Activated CD4-positive, alpha-beta T cell treated with anti-CD3 and anti-CD28 coated beads, Interleukin-2, amount 50 U/mL, for 1 hour (primary cell): Measurements from ENCODE around the gene LPIN2.

Experiments used
- DNase-seq: peaks from one replicate; pipeline ENCODE4 v3.0.0-alpha.2; 2020

LPIN2 gene

DNA sequence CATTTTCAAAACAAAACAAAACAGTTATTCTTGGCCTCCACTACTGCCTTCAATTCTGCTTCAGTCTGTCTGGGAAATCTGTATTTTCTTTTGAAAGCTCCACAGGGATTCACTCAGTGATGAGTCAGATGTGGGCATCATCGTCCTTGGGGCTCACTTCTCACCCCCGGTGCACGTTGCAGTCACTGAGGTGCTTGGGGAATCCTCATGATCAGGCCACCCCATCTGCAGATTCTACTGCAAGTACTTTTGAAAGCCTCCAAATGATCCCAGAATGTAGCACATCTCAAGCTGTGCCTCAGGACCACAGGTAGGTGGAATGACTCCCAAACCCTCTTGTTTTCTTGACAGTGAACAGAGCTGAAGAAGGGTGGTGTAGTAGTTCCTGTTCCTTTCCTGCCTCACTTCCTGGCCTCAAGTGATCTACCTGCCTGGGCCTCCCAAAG lies 34.3 kb downstream of the LPIN2 start:
- DNase-seq = no peak

DNA sequence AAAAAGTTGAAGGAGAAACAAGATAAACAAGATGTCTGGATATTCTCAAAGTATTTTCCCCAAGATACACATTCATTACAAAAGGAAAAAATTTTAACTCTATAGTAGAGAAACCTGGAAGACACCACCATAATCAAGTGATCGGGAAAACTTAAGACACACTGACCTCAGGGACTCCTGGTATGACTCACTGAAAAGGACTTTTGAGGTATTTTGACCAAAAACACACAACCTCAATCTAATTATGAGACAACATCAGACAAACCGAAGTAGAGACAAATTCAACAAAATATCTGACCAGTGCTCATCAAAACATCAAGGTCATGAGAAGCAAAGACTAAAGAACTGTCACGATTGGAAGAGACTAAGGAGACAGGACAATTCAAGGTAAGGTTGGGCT lies 34.7 kb downstream of the LPIN2 start:
- DNase-seq = no peak

DNA sequence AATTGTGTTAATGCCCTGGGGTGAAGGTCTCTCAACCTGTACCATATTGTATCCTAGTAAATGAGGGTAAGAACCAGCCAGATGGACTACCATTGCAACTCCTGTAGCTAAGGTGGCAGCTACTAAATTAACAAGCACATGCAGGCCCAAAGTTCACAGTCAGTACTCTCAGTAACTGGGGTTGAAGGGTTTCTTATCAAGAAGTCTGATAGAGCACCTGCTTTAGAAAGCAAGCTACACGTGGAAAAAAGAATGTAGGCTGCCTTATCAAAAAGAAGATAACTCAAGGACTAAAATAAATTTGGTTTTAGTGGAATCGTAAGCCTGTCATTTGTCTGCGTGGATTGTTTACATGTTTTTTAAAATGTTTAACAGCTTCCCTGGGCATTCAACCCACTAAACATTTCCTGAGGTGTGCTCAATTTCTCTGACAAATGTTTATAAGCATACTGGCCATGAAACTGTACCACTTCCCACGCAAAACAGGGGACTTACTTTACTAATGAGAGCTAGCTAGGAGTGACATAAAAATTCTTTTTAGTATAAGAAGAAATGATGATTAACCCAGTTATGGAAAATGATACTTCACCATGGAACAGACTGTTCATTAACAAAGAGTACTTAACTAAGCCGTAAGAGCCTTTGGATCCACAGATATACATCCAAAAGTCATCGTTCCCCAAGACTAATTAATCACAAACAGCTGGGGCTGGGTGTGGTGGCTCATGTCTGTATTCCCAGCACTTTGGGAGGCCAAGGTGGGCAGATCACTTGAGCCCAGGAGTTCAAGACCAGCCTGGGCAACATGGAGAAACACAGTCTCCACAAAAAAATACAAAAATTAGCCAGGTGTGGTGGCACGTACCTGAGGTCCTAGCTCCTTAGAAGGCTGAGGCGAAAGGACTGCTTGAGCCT lies 36.5 kb downstream of the LPIN2 start:
- DNase-seq = no peak

DNA sequence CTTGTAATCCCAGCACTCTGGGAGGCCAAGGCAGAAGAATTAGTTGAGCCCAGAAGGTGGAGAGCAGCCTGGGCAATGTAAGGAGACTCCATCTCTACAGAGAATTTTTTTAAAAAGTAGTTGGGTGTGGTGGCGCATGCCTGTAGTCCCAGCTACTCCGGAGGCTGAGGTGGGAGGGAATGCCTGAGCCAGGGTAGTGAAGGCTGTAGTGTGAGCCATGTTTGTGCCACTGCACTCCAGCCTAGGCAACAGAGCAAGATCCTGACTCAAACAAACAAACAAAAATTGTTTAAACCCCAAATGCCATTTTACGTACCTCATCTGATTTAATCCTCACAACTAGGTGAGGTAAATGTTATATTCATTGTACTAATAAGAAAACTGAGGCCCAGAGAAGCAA lies 38.2 kb downstream of the LPIN2 start:
- no peak for DNase-seq

DNA sequence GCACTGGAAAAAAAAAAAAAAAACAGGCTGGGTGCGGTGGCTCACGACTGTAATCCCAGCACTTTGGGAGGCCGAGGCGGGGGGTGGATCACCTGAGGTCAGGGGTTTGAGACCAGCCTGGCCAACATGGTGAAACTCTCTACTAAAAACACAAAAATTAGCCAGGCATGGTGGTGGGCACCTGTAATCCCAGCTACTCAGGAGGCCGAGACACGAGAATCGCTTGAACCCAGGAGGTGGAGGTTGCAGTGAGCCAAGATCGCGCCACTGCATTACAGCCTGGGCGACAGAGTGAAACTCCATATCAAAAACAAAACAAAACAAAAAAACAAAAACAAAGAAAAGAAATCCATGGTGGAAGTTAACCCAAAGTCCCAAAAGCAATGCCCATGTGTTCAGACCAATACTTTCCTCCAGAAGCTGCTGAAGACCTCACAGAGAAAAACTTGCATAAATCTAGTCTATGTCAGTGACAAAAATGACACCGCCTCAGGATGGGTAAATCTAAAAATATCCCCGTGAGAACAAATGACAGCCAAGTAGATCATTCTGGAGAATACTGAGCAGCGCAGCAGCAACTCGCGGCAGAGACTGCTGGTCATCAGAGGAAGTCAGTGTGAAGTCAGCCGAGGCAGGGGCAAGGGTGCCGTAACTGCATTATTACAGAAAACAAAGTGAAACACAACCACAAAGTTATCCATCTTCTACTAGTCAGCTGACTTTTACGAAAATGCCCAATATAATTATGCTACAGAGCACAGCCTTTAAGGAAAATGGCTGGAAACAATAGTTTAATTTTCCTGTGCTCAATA lies 41.0 kb downstream of the LPIN2 start:
- peak; percentile 57 for DNase-seq

DNA sequence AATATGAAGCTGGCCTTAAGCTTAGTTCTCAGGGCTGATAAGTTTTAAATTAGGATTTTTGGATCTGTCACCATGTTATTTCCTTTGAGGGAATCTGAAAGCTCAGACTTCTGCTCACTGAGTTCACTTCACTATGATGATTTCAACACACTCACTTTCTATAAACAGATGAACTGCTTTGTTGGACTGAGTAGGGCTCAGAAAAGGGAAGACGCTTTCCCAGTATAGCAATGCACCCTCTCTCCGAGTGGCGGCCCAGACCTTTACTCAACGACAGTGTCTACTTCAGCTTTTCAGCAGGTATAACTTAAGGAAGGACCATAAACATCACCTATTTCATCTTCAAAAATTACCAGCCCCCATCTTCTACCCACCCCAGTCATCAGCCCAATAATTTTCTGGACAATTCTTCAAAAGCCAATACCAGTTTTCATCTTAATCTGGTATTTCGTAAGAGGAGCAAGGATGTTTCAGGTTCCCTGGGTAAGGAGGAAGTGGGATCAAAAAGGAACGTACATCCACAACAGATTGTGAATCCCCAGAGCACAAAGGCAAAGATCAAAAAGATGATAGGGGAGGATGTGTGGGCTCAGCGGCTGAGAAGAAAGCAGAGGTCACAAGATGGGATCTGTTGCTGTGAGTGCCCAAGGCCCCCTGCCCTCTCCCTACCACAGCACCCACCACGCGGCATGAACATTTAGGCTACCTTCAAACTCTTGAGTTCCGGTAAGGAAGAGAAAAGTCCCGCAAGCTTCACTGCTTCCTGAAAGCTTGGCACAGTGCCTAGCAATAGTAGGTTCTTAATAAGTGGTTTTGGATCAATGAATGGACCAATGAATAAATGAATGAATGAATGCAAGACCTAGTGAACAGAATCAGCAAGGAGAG lies 41.9 kb downstream of the LPIN2 start:
- peak; percentile 45 for DNase-seq

DNA sequence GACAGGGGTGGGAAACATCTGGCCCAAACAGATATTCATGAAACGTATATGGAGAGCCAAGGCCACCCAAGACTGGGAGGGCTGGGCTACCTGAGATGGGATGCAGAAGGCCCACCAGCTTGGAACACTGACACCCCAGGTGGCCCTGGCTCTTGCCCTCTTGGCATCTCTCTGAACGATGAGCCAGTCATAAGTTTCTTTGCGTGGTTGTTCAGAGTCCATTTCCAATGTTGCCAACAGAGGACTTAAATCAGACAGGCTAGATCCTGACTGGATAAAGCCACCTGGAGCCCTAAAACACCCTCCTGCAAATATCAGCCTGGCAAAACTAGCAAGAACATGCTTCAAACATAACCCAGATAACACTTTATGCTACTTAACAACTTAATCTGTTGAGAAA lies 42.6 kb downstream of the LPIN2 start:
- DNase-seq = no peak

DNA sequence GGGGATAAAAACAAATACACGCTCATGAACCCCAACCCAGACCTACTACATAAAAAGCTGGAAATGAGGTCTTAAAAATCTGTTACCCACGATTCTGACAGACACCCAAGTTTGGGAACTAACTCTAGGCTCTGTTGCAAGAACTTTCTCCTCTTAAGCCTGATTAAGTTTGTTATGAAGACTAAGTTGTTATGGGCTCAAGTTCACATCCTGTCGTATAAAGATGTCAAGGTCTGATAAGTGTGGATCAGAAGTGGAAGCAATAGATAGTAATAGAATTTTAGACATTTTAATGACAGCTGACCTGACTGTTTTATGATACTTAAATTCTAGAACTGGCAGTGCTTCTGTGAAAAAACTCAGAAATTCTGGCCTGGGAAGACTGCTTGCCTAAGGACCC lies 43.2 kb downstream of the LPIN2 start:
- DNase-seq = no peak

DNA sequence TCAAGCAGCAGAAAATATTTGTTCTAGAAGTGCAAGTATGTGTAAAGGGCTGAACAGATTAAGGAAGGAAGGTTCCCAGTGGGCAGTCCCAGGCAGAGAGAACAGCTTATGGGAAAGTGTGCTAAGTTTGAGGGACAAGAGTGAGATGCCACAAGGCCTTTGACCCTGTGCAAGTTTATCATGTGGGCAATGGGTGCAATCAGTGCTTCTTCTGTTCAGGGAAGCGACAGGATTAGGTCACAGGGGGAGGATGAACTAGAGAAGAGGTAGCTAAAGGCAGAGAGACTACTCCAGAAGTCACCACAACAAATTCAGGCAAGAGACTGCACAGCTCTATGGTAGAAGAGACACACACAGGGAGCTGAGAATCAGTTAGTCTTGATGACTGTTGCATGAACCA lies 44.3 kb downstream of the LPIN2 start:
- no peak for DNase-seq

DNA sequence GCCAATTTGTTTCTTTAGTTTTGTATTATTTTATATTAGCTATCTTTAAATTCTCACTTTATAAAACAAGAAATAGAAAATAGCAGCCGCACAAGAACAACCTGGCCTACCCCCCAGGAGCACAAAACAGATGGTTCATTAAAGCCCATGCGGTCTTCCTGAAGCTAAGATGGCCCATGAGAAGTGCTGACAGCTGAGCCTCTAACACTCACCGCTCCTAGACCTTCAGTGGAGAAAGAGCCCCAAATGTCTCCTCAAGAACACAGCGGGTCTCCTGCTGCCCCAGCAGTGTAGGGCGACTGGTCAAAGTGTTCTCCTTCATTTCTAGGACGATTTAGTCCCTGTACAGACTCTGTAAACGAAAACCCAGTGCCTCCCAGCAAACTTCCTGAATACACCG lies 45.1 kb downstream of the LPIN2 start:
- no peak for DNase-seq

DNA sequence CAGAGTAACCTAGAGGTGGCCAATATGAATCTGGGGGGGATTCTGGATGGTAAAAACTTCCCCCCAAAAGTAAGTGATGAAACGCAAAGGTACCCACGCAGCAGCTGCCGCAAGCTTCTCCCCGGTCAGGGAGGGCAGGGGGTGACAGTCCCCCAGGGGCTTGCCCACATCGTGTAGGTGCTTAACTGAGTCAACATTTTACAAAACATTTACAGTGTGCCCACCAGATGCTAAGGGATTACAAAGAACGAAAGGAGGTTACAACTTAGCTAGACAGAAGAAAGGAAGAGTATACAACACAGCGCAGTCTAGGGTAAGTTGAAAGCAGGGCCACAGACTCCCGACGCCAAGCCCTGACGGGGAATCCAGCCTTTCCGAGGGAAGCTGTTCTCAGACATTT lies 45.6 kb downstream of the LPIN2 start:
- no peak for DNase-seq

DNA sequence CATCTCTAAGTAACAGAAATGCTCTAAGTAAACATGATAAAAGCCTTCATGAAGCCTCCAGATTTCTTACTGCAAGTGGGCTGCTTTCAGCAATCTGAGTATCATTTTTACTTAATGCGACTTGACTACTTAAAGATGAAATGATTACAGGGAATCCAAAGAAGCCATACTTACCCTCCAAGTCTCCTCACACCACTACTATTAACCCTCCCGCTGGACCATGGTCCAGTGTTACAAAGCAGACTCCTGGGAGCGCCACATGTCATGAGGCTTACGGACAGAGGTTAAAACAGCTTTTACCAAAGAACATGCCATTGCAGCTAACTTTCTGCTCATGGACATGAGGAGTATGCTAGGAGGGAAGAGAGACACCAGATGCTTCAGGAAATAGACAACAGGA lies 46.4 kb downstream of the LPIN2 start:
- DNase-seq = no peak

DNA sequence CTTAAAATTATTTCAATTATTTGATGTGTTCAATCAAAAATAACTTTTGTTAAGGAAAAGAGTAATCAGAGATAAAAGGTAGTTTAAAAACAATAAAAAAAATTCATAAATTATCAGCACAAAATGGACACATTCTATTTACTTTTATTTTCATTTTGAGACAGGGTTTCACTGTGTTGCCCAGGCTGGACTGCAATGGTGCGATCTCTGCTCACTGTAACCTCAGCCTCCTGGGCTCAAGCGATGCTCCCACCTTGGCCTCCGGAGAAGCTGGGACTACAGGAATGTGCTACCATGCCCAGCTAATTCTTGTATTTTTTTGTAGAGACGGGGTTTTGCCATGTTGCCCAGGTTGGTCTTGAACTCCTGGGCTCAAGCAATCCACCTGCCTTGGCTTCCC lies 47.1 kb downstream of the LPIN2 start:
- DNase-seq = no peak

DNA sequence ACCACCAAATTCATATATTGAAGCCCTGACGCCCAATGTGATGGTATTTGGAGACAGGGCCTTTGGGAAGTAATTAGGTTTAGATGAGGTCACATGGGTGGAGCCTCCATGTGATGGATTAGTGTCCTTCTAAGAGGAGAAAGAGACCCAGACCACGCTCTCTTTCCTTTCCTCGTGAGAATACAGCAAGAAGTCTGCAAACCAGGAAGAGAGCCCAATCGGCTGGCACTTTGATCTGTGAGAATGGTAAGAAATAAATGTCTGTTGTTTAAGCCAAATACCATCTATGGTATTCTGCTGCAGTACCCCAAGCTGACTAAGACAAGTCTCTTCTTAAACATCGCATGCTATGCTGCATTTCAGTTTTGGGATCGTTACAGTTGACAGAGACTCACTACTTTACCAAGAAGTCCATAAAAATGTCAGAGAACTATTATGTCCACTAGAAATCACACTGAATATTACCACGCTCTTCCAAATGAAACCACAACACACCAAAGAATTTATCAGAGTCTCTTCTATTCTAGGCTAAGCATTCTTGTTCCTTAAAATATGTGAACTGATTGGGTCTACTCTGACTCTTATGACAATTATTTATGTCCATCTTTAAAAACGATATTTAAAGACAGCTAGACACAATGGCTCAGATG lies 48.5 kb downstream of the LPIN2 start:
- no peak for DNase-seq
